NT2/D1 (cell line): ENCODE measurements around the gene KLHL29.

Experiments
- YY1 ChIP-seq: IDR thresholded peaks from 2 replicates; pipeline ENCODE4 v1.6.1; 2011; ENCODE audit not compliant: insufficient read length, insufficient read depth
- ZNF274 ChIP-seq: IDR thresholded peaks from 2 replicates; pipeline ENCODE4 v1.6.1; 2011; ENCODE audit warnings: mild to moderate bottlenecking, low read depth, low read length

DNA sequence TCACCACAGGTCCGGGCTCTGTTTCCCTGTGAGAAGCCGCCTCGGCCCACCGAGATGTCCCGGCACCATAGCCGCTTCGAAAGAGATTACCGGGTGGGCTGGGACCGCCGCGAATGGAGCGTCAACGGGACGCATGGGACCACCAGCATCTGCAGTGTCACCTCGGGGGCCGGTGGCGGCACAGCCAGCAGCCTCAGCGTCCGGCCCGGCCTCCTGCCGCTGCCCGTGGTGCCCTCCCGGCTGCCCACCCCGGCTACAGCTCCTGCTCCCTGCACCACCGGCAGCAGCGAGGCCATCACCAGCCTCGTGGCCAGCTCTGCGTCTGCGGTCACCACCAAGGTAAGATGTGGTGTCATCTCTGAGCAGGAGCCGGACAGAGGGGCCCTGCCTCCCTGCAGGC, 177.2 kb downstream of the KLHL29 start:
- TF ChIP-seq ZNF274 (no peak), YY1 (no peak)
